Neutrophil (primary cell): Measurements from ENCODE around the gene KYNU.
"Not testable (repeated sequence)": the region's sequence is repeated elsewhere in the genome, so short reads cannot be mapped to it uniquely, and the experiment has no call there.

Experiments
- H3K27ac ChIP-seq: fragments of 200-600 bp; sonication (generic); 2 replicates; pipeline ENCODE4 v1.5.1; 2016; ENCODE audit warnings: mild to moderate bottlenecking, moderate library complexity
- H3K27me3 ChIP-seq: fragments of 200-600 bp; sonication (generic); 2 replicates; pipeline ENCODE4 v1.6.0; 2016; ENCODE audit warnings: mild to moderate bottlenecking
- H3K36me3 ChIP-seq: fragments of 200-600 bp; sonication (generic); 2 replicates; pipeline ENCODE4 v1.5.1; 2017
- H3K4me1 ChIP-seq, 2 experiments: fragments of 200-600 bp in 1 of 2; sonication (generic) in 1 of 2; 1 replicate in 1 of 2; 2 replicates in 1 of 2; pipeline versions ENCODE4 v1.5.1 to v1.6.1; 2013 to 2016; ENCODE audit warnings: low read depth in 1 of 2, low read length in 1 of 2, mild to moderate bottlenecking in 1 of 2, moderate library complexity in 1 of 2; ENCODE audit not compliant: control insufficient read depth in 1 of 2, insufficient read depth in 1 of 2
- H3K4me3 ChIP-seq, 2 experiments: fragments of 200-600 bp in 1 of 2; sonication (generic) in 1 of 2; 1 replicate in 1 of 2; 2 replicates in 1 of 2; pipeline ENCODE4 v1.5.1; 2013 to 2016; ENCODE audit warnings: low read depth in 1 of 2, low read length in 1 of 2, mild to moderate bottlenecking in 1 of 2, moderate library complexity in 1 of 2
- H3K9me3 ChIP-seq: fragments of 200-600 bp; sonication (generic); 2 replicates; pipeline ENCODE4 v1.5.1; 2016
- TF ChIP-seq, protein P1 (sequence below): fragments of 200-600 bp; sonication (generic); IDR thresholded peaks from 2 replicates; pipeline ENCODE4 v1.5.1; 2016; ENCODE audit warnings: antibody characterized with exemption

Gene KYNU

DNA sequence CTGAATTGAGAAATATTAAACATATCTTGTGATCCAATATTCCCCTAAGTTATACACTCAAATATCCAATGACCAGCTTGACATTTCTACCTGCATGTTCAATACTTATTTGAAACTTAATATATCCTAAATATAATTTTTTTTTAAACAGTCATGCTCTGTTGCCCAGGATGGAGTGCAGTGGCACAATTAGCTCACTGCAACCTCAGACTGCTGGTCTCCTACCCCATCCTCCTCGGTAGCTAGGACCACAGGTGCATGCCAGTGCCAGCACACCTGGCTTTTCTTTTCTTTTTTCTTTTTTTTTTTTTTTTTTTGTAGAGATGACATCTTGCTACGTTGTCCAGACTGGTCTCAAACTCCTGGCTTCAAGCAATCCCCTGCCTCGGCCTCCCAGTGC is 4.2 kb downstream of the KYNU start:
- H3K9me3 ChIP-seq, result no peaks in the 10 kb centered on the region
- H3K36me3 ChIP-seq, result no peaks in the 10 kb centered on the region
- no peaks in the 10 kb centered on the region for H3K4me1 ChIP-seq
- TF ChIP-seq, protein P1, sequence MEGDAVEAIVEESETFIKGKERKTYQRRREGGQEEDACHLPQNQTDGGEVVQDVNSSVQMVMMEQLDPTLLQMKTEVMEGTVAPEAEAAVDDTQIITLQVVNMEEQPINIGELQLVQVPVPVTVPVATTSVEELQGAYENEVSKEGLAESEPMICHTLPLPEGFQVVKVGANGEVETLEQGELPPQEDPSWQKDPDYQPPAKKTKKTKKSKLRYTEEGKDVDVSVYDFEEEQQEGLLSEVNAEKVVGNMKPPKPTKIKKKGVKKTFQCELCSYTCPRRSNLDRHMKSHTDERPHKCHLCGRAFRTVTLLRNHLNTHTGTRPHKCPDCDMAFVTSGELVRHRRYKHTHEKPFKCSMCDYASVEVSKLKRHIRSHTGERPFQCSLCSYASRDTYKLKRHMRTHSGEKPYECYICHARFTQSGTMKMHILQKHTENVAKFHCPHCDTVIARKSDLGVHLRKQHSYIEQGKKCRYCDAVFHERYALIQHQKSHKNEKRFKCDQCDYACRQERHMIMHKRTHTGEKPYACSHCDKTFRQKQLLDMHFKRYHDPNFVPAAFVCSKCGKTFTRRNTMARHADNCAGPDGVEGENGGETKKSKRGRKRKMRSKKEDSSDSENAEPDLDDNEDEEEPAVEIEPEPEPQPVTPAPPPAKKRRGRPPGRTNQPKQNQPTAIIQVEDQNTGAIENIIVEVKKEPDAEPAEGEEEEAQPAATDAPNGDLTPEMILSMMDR, result no peak
- no peak overlapping the region for H3K27ac ChIP-seq
- no peak overlapping the region for H3K4me3 ChIP-seq
- no peaks in the 10 kb centered on the region for H3K27me3 ChIP-seq

- H3K9me3 ChIP-seq, H3K27ac ChIP-seq, H3K4me1 ChIP-seq, H3K4me3 ChIP-seq, H3K36me3 ChIP-seq, H3K27me3 ChIP-seq: not testable (repeated sequence)
Observed at GRCh38 chr2:142882500-142882899, 5.0 kb downstream of the KYNU start.

GRCh38 chr2:142883526-142883925 is 6.1 kb downstream of the KYNU start:
- Histone ChIP-seq H3K27me3 (no peaks in the 10 kb centered on the region), H3K4me3 (no peak overlapping the region), H3K36me3 (no peaks in the 10 kb centered on the region), H3K27ac (no peak overlapping the region), H3K4me1 (no peaks in the 10 kb centered on the region), H3K9me3 (no peaks in the 10 kb centered on the region)
- TF ChIP-seq, protein P1, result no peak

- TF ChIP-seq, protein P1, result no peak
- H3K27ac ChIP-seq, result no peak overlapping the region
- H3K9me3 ChIP-seq, result no peaks in the 10 kb centered on the region
- no peaks in the 10 kb centered on the region for H3K27me3 ChIP-seq
- no peak overlapping the region for H3K4me3 ChIP-seq
- no peaks in the 10 kb centered on the region for H3K4me1 ChIP-seq
- H3K36me3 ChIP-seq, result no peaks in the 10 kb centered on the region
Observed at GRCh38 chr2:142885543-142885942, 8.1 kb downstream of the KYNU start.

GRCh38 chr2:142892715-142893114 is 15.3 kb downstream of the KYNU start:
- Histone ChIP-seq H3K27me3 (no peaks in the 10 kb centered on the region), H3K4me1 (no peaks in the 10 kb centered on the region), H3K36me3 (no peaks in the 10 kb centered on the region), H3K9me3 (no peaks in the 10 kb centered on the region), H3K27ac (no peak overlapping the region), H3K4me3 (no peak overlapping the region)
- TF ChIP-seq, protein P1, result no peak

GRCh38 chr2:142893241-142893640 is 15.8 kb downstream of the KYNU start:
- no peak overlapping the region for H3K27ac ChIP-seq

More at GRCh38 chr2:142893241-142893640, 15.8 kb downstream of the KYNU start:
- Histone ChIP-seq H3K9me3 (no peaks in the 10 kb centered on the region), H3K4me1 (no peaks in the 10 kb centered on the region), H3K36me3 (no peaks in the 10 kb centered on the region), H3K27me3 (no peaks in the 10 kb centered on the region), H3K4me3 (no peak overlapping the region)
- TF ChIP-seq, protein P1, result no peak
